GM21737 (cell line): Measurements from ENCODE around the gene SYNDIG1.

Experiments used
- ATAC-seq: cut with Tn5 transposase; IDR thresholded peaks from one replicate; pipeline ENCODE4 v1.9.1; 2021; ENCODE audit warnings: mild to moderate bottlenecking, moderate library complexity; ENCODE audit not compliant: unreplicated experiment

The SYNDIG1 gene

GRCh38 chr20:24669701-24670100 is 200.3 kb downstream of the SYNDIG1 start:
- ATAC-seq = no peak

- ATAC-seq = no peak
Measured at GRCh38 chr20:24670341-24670872, 201.0 kb downstream of the SYNDIG1 start.

- no peak for ATAC-seq
Measured at GRCh38 chr20:24670981-24671380, 201.6 kb downstream of the SYNDIG1 start.

GRCh38 chr20:24672181-24672880 is 202.9 kb downstream of the SYNDIG1 start:
- no peak for ATAC-seq

GRCh38 chr20:24672886-24673677 is 203.7 kb downstream of the SYNDIG1 start:
- no peak for ATAC-seq

- no peak for ATAC-seq
Measured at GRCh38 chr20:24673678-24674570, 204.5 kb downstream of the SYNDIG1 start.

GRCh38 chr20:24674921-24675605 is 205.6 kb downstream of the SYNDIG1 start:
- ATAC-seq = no peak

- no peak for ATAC-seq
Measured at GRCh38 chr20:24675651-24676352, 206.4 kb downstream of the SYNDIG1 start.

GRCh38 chr20:24676353-24676977 is 207.0 kb downstream of the SYNDIG1 start:
- ATAC-seq = no peak

GRCh38 chr20:24676978-24677370 is 207.5 kb downstream of the SYNDIG1 start:
- ATAC-seq = no peak

GRCh38 chr20:24677626-24678315 is 208.3 kb downstream of the SYNDIG1 start:
- ATAC-seq = no peak

GRCh38 chr20:24678351-24679106 is 209.1 kb downstream of the SYNDIG1 start:
- no peak for ATAC-seq

- ATAC-seq = no peak
Measured at GRCh38 chr20:24679448-24680047, 210.1 kb downstream of the SYNDIG1 start.

GRCh38 chr20:24681634-24682495 is 212.4 kb downstream of the SYNDIG1 start:
- ATAC-seq = no peak

GRCh38 chr20:24682496-24682985 is 213.1 kb downstream of the SYNDIG1 start:
- no peak for ATAC-seq

GRCh38 chr20:24683676-24684075 is 214.2 kb downstream of the SYNDIG1 start:
- no peak for ATAC-seq
